K562 (cell line): Measurements from ENCODE around the gene CCDC144A.
"Not testable (repeated sequence)": the region's sequence is repeated elsewhere in the genome, so short reads cannot be mapped to it uniquely, and the experiment has no call there.

Experiments
- ETV5 ChIP-seq: sonication (generic); formaldehyde crosslinking; IDR thresholded peaks from 2 replicates; pipeline ENCODE4 v1.4.0; 2020; ENCODE audit warnings: low read depth, mild to moderate bottlenecking, missing genetic modification reagents
- ETV6 ChIP-seq, 3 experiments: fragments of 150-350 bp in 1 of 3; sonication (generic) in 1 of 3; formaldehyde crosslinking in 1 of 3; IDR thresholded peaks; 2 replicates each; pipeline versions ENCODE4 v1.6.1 to v1.8.0; 2014 to 2022; ENCODE audit warnings: borderline replicate concordance in 2 of 3, low read depth in 2 of 3, antibody characterized with exemption in 1 of 3, low read length in 1 of 3, mild to moderate bottlenecking in 1 of 3, missing genetic modification reagents in 1 of 3
- FOXP1 ChIP-seq: sonication (generic); formaldehyde crosslinking; IDR thresholded peaks from 2 replicates; pipeline ENCODE4 v1.8.0; 2022; ENCODE audit warnings: mild to moderate bottlenecking, missing genetic modification reagents
- HNRNPK ChIP-seq: fragments of 200-400 bp; formaldehyde crosslinking; IDR thresholded peaks from one replicate; pipeline ENCODE4 v1.6.1; 2018; ENCODE audit warnings: mild to moderate bottlenecking, low read depth, low read length; ENCODE audit not compliant: poor library complexity, severe bottlenecking
- PURB ChIP-seq: sonication (generic); formaldehyde crosslinking; IDR thresholded peaks from 2 replicates; pipeline ENCODE4 v1.9.0; 2021; ENCODE audit warnings: low read depth, mild to moderate bottlenecking, missing genetic modification reagents
- SP1 ChIP-seq: sonication (generic); formaldehyde crosslinking; IDR thresholded peaks from 2 replicates; pipeline ENCODE4 v1.8.1; 2022; ENCODE audit warnings: mild to moderate bottlenecking, missing genetic modification reagents
- SPI1 ChIP-seq: IDR thresholded peaks from 2 replicates; pipeline ENCODE4 v1.6.1; 2011; ENCODE audit warnings: low read depth, low read length, control low read depth, borderline replicate concordance
- TF ChIP-seq, protein P1 (sequence below): fragments of 450-650 bp; IDR thresholded peaks from 2 replicates; pipeline ENCODE4 v1.6.1; 2016; ENCODE audit warnings: borderline replicate concordance
- TF ChIP-seq, protein P2 (sequence below): sonication (generic); formaldehyde crosslinking; IDR thresholded peaks from 2 replicates; pipeline ENCODE4 v1.8.0; 2022; ENCODE audit warnings: missing genetic modification reagents, mild to moderate bottlenecking, borderline replicate concordance
- TF ChIP-seq, protein P3 (sequence below), 3 experiments: IDR thresholded peaks in 2 of 3; conservative IDR thresholded peaks in 1 of 3; 2 replicates each; pipeline ENCODE4 v1.5.1; 2011 to 2012; ENCODE audit warnings: low read length in 3 of 3, mild to moderate bottlenecking in 3 of 3, control low read depth in 2 of 3, improper control_type of control experiment in 1 of 3, inconsistent platforms in 1 of 3, low read depth in 1 of 3, mixed read lengths in 1 of 3, moderate library complexity in 1 of 3; ENCODE audit not compliant: insufficient read depth in 2 of 3

DNA sequence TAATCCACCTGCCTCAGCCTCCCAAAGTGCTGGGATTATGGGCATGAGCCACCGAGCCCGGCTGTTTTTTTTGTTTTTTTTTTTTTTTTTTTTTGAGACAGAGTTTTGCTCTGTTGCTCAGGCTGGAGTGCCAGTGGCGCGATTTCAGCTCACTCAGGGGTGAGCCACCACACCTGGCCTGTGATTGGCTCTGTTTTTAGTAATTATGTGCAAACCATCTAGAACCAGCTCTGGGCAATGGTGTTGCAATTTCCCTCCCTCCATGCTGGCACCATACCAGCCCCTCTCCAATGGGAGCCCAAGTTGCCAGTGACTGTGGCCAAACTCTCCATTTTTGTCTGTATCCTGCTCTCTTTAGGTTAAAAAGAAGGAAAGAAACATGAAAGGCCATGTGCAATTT lies 4.0 kb upstream of the CCDC144A start:
- TF ChIP-seq SPI1; HNRNPK; SP1 (CRISPR knock-in tag); FOXP1 (CRISPR knock-in tag); ETV5 (CRISPR knock-in tag); PURB (CRISPR knock-in tag); ETV6 (IDR thresholded peaks at IDR 0.05; ENCODE audit: borderline replicate concordance in 1 of 2, low read depth in 2 of 2, low read length in 1 of 2); ETV6 (CRISPR knock-in tag; IDR thresholded peaks at IDR 0.05; ENCODE audit: borderline replicate concordance): not testable (repeated sequence)
- TF ChIP-seq, protein P1, sequence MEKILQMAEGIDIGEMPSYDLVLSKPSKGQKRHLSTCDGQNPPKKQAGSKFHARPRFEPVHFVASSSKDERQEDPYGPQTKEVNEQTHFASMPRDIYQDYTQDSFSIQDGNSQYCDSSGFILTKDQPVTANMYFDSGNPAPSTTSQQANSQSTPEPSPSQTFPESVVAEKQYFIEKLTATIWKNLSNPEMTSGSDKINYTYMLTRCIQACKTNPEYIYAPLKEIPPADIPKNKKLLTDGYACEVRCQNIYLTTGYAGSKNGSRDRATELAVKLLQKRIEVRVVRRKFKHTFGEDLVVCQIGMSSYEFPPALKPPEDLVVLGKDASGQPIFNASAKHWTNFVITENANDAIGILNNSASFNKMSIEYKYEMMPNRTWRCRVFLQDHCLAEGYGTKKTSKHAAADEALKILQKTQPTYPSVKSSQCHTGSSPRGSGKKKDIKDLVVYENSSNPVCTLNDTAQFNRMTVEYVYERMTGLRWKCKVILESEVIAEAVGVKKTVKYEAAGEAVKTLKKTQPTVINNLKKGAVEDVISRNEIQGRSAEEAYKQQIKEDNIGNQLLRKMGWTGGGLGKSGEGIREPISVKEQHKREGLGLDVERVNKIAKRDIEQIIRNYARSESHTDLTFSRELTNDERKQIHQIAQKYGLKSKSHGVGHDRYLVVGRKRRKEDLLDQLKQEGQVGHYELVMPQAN = not testable (repeated sequence)
- TF ChIP-seq, protein P2, sequence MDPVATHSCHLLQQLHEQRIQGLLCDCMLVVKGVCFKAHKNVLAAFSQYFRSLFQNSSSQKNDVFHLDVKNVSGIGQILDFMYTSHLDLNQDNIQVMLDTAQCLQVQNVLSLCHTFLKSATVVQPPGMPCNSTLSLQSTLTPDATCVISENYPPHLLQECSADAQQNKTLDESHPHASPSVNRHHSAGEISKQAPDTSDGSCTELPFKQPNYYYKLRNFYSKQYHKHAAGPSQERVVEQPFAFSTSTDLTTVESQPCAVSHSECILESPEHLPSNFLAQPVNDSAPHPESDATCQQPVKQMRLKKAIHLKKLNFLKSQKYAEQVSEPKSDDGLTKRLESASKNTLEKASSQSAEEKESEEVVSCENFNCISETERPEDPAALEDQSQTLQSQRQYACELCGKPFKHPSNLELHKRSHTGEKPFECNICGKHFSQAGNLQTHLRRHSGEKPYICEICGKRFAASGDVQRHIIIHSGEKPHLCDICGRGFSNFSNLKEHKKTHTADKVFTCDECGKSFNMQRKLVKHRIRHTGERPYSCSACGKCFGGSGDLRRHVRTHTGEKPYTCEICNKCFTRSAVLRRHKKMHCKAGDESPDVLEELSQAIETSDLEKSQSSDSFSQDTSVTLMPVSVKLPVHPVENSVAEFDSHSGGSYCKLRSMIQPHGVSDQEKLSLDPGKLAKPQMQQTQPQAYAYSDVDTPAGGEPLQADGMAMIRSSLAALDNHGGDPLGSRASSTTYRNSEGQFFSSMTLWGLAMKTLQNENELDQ (CRISPR knock-in tag) = not testable (repeated sequence)
- TF ChIP-seq, protein P3, sequence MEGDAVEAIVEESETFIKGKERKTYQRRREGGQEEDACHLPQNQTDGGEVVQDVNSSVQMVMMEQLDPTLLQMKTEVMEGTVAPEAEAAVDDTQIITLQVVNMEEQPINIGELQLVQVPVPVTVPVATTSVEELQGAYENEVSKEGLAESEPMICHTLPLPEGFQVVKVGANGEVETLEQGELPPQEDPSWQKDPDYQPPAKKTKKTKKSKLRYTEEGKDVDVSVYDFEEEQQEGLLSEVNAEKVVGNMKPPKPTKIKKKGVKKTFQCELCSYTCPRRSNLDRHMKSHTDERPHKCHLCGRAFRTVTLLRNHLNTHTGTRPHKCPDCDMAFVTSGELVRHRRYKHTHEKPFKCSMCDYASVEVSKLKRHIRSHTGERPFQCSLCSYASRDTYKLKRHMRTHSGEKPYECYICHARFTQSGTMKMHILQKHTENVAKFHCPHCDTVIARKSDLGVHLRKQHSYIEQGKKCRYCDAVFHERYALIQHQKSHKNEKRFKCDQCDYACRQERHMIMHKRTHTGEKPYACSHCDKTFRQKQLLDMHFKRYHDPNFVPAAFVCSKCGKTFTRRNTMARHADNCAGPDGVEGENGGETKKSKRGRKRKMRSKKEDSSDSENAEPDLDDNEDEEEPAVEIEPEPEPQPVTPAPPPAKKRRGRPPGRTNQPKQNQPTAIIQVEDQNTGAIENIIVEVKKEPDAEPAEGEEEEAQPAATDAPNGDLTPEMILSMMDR (IDR thresholded peaks at IDR 0.05 in 2 of 3, conservative IDR thresholded peaks at IDR 0.05 in 1 of 3; ENCODE audit: insufficient read depth in 2 of 3, low read depth in 1 of 3, low read length in 3 of 3) = not testable (repeated sequence)
